H54 (cell line): ENCODE results near the gene HOXC6.

ENCODE experiments used
- DNase-seq: peaks from one replicate; pipeline ENCODE4 v3.0.0; 2011; ENCODE audit warnings: low spot score, mixed read lengths; ENCODE audit not compliant: insufficient read length
- FAIRE-seq: peaks from 3 replicates; lab custom pipeline; 2011; peaks lifted over from hg19 to GRCh38; lab: Jason Lieb, UNC
- POLR2A ChIP-seq: IDR thresholded peaks from 2 replicates; pipeline ENCODE4 v1.6.1; 2011; ENCODE audit warnings: low read depth, mild to moderate bottlenecking, low read length

Gene HOXC6

GRCh38 chr12:53995002-53995377 lies 33.2 kb upstream of the HOXC6 start:
- FAIRE-seq, result no peak

GRCh38 chr12:53995378-53996239 lies 32.6 kb upstream of the HOXC6 start:
- no peak for FAIRE-seq
- no peak for DNase-seq
- TF ChIP-seq POLR2A, result peak; percentile 56; the same call in 1 of the 2 replicates

More at GRCh38 chr12:53995002-53995377, 33.2 kb upstream of the HOXC6 start:
- DNase-seq, result no peak
- TF ChIP-seq POLR2A, result no peak

GRCh38 chr12:53996240-53997203 lies 31.7 kb upstream of the HOXC6 start:
- FAIRE-seq (no peak), DNase-seq (no peak)
- no peak for TF ChIP-seq POLR2A

- no peak for DNase-seq
- no peak for FAIRE-seq
- no peak for TF ChIP-seq POLR2A
Observed at GRCh38 chr12:53997204-53998109, 30.8 kb upstream of the HOXC6 start.

GRCh38 chr12:53998110-53998899 lies 29.9 kb upstream of the HOXC6 start:
- FAIRE-seq (no peak), DNase-seq (no peak)
- TF ChIP-seq POLR2A, result no peak

- DNase-seq (no peak), FAIRE-seq (no peak)
- TF ChIP-seq POLR2A, result no peak
Observed at GRCh38 chr12:53998900-53999236, 29.4 kb upstream of the HOXC6 start.

- no peak for TF ChIP-seq POLR2A
- DNase-seq, result peak; percentile 80
- FAIRE-seq, result no peak
Observed at GRCh38 chr12:53999559-54000115, 28.6 kb upstream of the HOXC6 start.

- DNase-seq (peak; percentile 56), FAIRE-seq (no peak)
- TF ChIP-seq POLR2A, result peak; percentile 13; the same call in 1 of the 2 replicates
Observed at GRCh38 chr12:54000116-54001114, 27.8 kb upstream of the HOXC6 start, which contains the start of gene HOXC9. Gene HOXC9, plus strand, starts transcription at chr12:54000161. Its CDS starts 28 bp downstream, at chr12:54000189.

GRCh38 chr12:54001283-54002187 lies 26.7 kb upstream of the HOXC6 start:
- no peak for TF ChIP-seq POLR2A
- DNase-seq (no peak), FAIRE-seq (no peak)

GRCh38 chr12:54002278-54002914 lies 25.8 kb upstream of the HOXC6 start:
- no peak for DNase-seq
- FAIRE-seq, result no peak
- no peak for TF ChIP-seq POLR2A
